ENCODE measurements around the gene APOL5.
"Not testable (repeated sequence)": the region's sequence is repeated elsewhere in the genome, so short reads cannot be mapped to it uniquely, and the experiment has no call there.

Gene APOL5

GRCh38 chr22:35717572-35717971, at the start of gene APOL5:
Gene APOL5, plus strand, starts transcription at chr22:35717872. Its CDS starts 0 bp downstream, at chr22:35717872.
- DNase-seq = no peak

- DNase-seq = no peak
Observed at GRCh38 chr22:35674335-35674734, 43.3 kb upstream of the APOL5 start.

GRCh38 chr22:35676065-35676464, 41.6 kb upstream of the APOL5 start:
- DNase-seq = not testable (repeated sequence)

- no peak for DNase-seq
Observed at GRCh38 chr22:35677460-35678187, 40.0 kb upstream of the APOL5 start.

- no peak for DNase-seq
Observed at GRCh38 chr22:35678836-35679235, 38.8 kb upstream of the APOL5 start.

- not testable (repeated sequence) for DNase-seq
Observed at GRCh38 chr22:35679492-35679891, 38.2 kb upstream of the APOL5 start.

- DNase-seq = no peak
Observed at GRCh38 chr22:35681454-35682052, 36.1 kb upstream of the APOL5 start.

- no peak for DNase-seq
Observed at GRCh38 chr22:35683560-35683959, 34.1 kb upstream of the APOL5 start.

- DNase-seq = no peak
Observed at GRCh38 chr22:35684270-35684700, 33.4 kb upstream of the APOL5 start.

GRCh38 chr22:35684732-35685131, 32.9 kb upstream of the APOL5 start:
- no peak for DNase-seq

- DNase-seq = no peak
Observed at GRCh38 chr22:35685731-35686130, 31.9 kb upstream of the APOL5 start.

- DNase-seq = no peak
Observed at GRCh38 chr22:35686298-35686697, 31.4 kb upstream of the APOL5 start.

GRCh38 chr22:35687461-35687860, 30.2 kb upstream of the APOL5 start:
- DNase-seq = no peak

- no peak for DNase-seq
Observed at GRCh38 chr22:35688913-35689675, 28.6 kb upstream of the APOL5 start.

GRCh38 chr22:35690001-35690400, 27.7 kb upstream of the APOL5 start:
- no peak for DNase-seq

GRCh38 chr22:35695202-35695601, 22.5 kb upstream of the APOL5 start:
- DNase-seq = no peak

GRCh38 chr22:35697142-35697541, 20.5 kb upstream of the APOL5 start:
- no peak for DNase-seq

GRCh38 chr22:35699852-35700251, 17.8 kb upstream of the APOL5 start:
- DNase-seq = not testable (repeated sequence)

- no peak for DNase-seq
Observed at GRCh38 chr22:35703861-35704584, 13.6 kb upstream of the APOL5 start.

- no peak for DNase-seq
Observed at GRCh38 chr22:35705141-35705540, 12.5 kb upstream of the APOL5 start.

GRCh38 chr22:35708453-35708852, 9.2 kb upstream of the APOL5 start:
- no peak for DNase-seq

- DNase-seq = no peak
Observed at GRCh38 chr22:35708917-35709316, 8.8 kb upstream of the APOL5 start.

GRCh38 chr22:35711336-35711735, 6.3 kb upstream of the APOL5 start:
- no peak for DNase-seq

Measured in NCI-H1048 (cell line).